ENCODE results near the gene CELA3B.

CELA3B gene

GRCh38 chr1:21955501-21956281, 21.1 kb upstream of the CELA3B start:
- TF ChIP-seq, protein P1, sequence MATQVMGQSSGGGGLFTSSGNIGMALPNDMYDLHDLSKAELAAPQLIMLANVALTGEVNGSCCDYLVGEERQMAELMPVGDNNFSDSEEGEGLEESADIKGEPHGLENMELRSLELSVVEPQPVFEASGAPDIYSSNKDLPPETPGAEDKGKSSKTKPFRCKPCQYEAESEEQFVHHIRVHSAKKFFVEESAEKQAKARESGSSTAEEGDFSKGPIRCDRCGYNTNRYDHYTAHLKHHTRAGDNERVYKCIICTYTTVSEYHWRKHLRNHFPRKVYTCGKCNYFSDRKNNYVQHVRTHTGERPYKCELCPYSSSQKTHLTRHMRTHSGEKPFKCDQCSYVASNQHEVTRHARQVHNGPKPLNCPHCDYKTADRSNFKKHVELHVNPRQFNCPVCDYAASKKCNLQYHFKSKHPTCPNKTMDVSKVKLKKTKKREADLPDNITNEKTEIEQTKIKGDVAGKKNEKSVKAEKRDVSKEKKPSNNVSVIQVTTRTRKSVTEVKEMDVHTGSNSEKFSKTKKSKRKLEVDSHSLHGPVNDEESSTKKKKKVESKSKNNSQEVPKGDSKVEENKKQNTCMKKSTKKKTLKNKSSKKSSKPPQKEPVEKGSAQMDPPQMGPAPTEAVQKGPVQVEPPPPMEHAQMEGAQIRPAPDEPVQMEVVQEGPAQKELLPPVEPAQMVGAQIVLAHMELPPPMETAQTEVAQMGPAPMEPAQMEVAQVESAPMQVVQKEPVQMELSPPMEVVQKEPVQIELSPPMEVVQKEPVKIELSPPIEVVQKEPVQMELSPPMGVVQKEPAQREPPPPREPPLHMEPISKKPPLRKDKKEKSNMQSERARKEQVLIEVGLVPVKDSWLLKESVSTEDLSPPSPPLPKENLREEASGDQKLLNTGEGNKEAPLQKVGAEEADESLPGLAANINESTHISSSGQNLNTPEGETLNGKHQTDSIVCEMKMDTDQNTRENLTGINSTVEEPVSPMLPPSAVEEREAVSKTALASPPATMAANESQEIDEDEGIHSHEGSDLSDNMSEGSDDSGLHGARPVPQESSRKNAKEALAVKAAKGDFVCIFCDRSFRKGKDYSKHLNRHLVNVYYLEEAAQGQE (IDR thresholded peaks at IDR 0.05; ENCODE audit: insufficient replicate concordance, low read depth) = no peak
- TF ChIP-seq POLR2AphosphoS5 (IDR thresholded peaks at IDR 0.05; ENCODE audit: low read depth) (no peak), GABPA (IDR thresholded peaks at IDR 0.05; ENCODE audit: low read depth) (no peak), SPI1 (IDR thresholded peaks at IDR 0.05; ENCODE audit: borderline replicate concordance, low read depth) (no peak)
- TF ChIP-seq, protein P2, sequence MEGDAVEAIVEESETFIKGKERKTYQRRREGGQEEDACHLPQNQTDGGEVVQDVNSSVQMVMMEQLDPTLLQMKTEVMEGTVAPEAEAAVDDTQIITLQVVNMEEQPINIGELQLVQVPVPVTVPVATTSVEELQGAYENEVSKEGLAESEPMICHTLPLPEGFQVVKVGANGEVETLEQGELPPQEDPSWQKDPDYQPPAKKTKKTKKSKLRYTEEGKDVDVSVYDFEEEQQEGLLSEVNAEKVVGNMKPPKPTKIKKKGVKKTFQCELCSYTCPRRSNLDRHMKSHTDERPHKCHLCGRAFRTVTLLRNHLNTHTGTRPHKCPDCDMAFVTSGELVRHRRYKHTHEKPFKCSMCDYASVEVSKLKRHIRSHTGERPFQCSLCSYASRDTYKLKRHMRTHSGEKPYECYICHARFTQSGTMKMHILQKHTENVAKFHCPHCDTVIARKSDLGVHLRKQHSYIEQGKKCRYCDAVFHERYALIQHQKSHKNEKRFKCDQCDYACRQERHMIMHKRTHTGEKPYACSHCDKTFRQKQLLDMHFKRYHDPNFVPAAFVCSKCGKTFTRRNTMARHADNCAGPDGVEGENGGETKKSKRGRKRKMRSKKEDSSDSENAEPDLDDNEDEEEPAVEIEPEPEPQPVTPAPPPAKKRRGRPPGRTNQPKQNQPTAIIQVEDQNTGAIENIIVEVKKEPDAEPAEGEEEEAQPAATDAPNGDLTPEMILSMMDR (IDR thresholded peaks at IDR 0.05; ENCODE audit: insufficient read depth, low read length) = no peak
- Histone ChIP-seq H3K27me3 (ENCODE audit: insufficient read depth, poor library complexity, severe bottlenecking) (no peaks in the 10 kb centered on the region), H3K27ac (replicated peaks) (no peak overlapping the region), H3K4me3 (replicated peaks; ENCODE audit: insufficient read depth, low read length) (no peak overlapping the region)
- DNase-seq (ENCODE audit: low read depth in 1 of 2, low spot score in 1 of 2) = no peak

DNA sequence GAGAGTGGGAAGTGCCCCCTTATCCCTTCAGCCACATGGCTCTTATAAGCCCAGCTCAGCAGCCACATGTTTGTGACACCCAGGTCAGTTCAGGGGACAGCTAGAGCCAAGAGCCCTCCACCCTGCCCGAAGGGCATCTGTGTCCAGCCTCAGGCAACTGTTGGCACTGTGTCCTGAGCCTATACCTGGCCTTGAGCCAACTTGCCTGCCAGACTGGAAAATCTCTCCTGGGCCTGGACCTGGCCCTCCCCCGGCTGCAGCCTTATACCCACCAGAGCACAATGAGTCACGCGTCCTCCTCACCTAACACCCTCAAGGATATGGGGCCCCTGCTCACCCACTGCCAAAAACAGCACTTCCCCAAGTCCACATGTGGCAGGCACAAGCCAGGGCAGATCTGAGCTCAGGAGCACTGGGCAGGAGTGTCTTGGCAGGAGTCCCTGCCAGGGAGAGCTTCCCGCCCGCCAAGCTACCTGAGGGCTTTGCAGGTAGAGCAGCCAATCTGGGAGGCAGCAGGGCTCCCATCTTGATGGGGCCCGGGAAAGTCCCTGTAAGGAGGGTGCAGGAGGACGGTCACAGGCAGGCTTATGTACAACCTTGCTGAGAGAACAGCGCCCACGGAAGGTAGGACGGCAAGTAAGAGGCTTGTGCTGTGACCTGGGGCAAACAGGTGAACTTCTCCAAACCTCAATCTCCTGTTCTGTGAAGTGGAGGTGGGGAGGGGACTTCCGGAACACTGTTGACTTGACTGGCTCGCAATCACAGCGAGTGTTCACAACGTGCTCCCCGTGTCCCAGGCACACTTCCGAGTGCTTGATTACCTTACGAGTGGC, 19.9 kb upstream of the CELA3B start:
- no peak for DNase-seq (ENCODE audit: low read depth in 1 of 2, low spot score in 1 of 2)
- TF ChIP-seq, protein P1 (IDR thresholded peaks at IDR 0.05; ENCODE audit: insufficient replicate concordance, low read depth) = no peak
- TF ChIP-seq SPI1 (IDR thresholded peaks at IDR 0.05; ENCODE audit: borderline replicate concordance, low read depth) (no peak), POLR2AphosphoS5 (IDR thresholded peaks at IDR 0.05; ENCODE audit: low read depth) (no peak), GABPA (IDR thresholded peaks at IDR 0.05; ENCODE audit: low read depth) (no peak)
- TF ChIP-seq, protein P2 (IDR thresholded peaks at IDR 0.05; ENCODE audit: insufficient read depth, low read length) = no peak
- H3K27me3 ChIP-seq (ENCODE audit: insufficient read depth, poor library complexity, severe bottlenecking) = no peaks in the 10 kb centered on the region
- no peak overlapping the region for H3K27ac ChIP-seq (replicated peaks)
- H3K4me3 ChIP-seq (replicated peaks; ENCODE audit: insufficient read depth, low read length) = no peak overlapping the region

DNA sequence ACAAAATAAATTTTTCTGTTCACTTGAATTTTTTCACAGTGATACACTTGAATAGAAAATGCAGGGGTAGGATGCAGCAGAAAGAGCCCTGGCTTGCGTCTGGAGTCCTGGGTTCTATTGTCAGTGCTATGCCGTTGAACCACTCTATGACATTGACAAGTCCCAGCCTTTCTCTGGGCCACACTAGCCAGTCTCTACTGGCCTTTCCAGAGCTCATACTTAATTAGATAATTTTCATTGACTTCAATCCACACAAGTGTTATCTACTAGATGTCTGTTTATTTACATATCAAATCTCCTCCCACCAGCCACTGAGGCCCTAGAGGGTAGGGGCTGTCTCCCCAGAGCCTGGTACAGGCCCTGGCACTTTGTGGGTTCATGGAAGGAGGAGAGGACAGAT, 15.5 kb upstream of the CELA3B start:
- Histone ChIP-seq H3K27me3 (ENCODE audit: insufficient read depth, poor library complexity, severe bottlenecking) (no peaks in the 10 kb centered on the region), H3K27ac (replicated peaks) (no peak overlapping the region), H3K4me3 (replicated peaks; ENCODE audit: insufficient read depth, low read length) (no peak overlapping the region)
- no peak for DNase-seq (ENCODE audit: low read depth in 1 of 2, low spot score in 1 of 2)
- TF ChIP-seq, protein P2 (IDR thresholded peaks at IDR 0.05; ENCODE audit: insufficient read depth, low read length) = no peak
- no peak for TF ChIP-seq SPI1 (IDR thresholded peaks at IDR 0.05; ENCODE audit: borderline replicate concordance, low read depth)
- TF ChIP-seq GABPA (IDR thresholded peaks at IDR 0.05; ENCODE audit: low read depth) = no peak
- no peak for TF ChIP-seq POLR2AphosphoS5 (IDR thresholded peaks at IDR 0.05; ENCODE audit: low read depth)
- TF ChIP-seq, protein P1 (IDR thresholded peaks at IDR 0.05; ENCODE audit: insufficient replicate concordance, low read depth) = no peak
